ENCODE measurements around the gene SRMS.
"Not testable (repeated sequence)": the region's sequence is repeated elsewhere in the genome, so short reads cannot be mapped to it uniquely, and the experiment has no call there.

The SRMS gene

GRCh38 chr20:63525185-63525584, 22.4 kb downstream of the SRMS start:
- no peak for DNase-seq (ENCODE audit: low read depth in 1 of 2, low spot score in 1 of 2)

GRCh38 chr20:63522981-63523611, 24.5 kb downstream of the SRMS start:
- no peak for DNase-seq (ENCODE audit: low read depth in 1 of 2, low spot score in 1 of 2)

- DNase-seq (ENCODE audit: low read depth in 1 of 2, low spot score in 1 of 2) = no peak
These were observed 25.3 kb downstream of the SRMS start for GRCh38 chr20:63522091-63522868.

GRCh38 chr20:63521602-63522001, 25.9 kb downstream of the SRMS start:
- DNase-seq (ENCODE audit: low read depth in 1 of 2, low spot score in 1 of 2) = no peak

- DNase-seq (ENCODE audit: low read depth in 1 of 2, low spot score in 1 of 2) = peak in 1 of 2 donors; percentile 50
These were observed 26.5 kb downstream of the SRMS start for GRCh38 chr20:63520934-63521601.

GRCh38 chr20:63520504-63520933, 27.0 kb downstream of the SRMS start, which contains the start of gene PPDPF:
Gene PPDPF, plus strand, starts transcription at chr20:63520765. Its CDS starts 544 bp downstream, at chr20:63521309.
- DNase-seq (ENCODE audit: low read depth in 1 of 2, low spot score in 1 of 2) = peak; percentile 72 to 80

- no peak for DNase-seq (ENCODE audit: low read depth in 1 of 2, low spot score in 1 of 2)
These were observed 27.7 kb downstream of the SRMS start for GRCh38 chr20:63519668-63520503.

GRCh38 chr20:63518946-63519667, 28.4 kb downstream of the SRMS start:
- no peak for DNase-seq (ENCODE audit: low read depth in 1 of 2, low spot score in 1 of 2)

GRCh38 chr20:63518351-63518861, 29.1 kb downstream of the SRMS start:
- DNase-seq (ENCODE audit: low read depth in 1 of 2, low spot score in 1 of 2) = no peak

- DNase-seq (ENCODE audit: low read depth in 1 of 2, low spot score in 1 of 2) = no peak
These were observed 29.9 kb downstream of the SRMS start for GRCh38 chr20:63517376-63518309.

- not testable (repeated sequence) for DNase-seq (ENCODE audit: low read depth in 1 of 2, low spot score in 1 of 2)
These were observed 33.0 kb downstream of the SRMS start for GRCh38 chr20:63514520-63514919.

GRCh38 chr20:63513207-63513606, 34.3 kb downstream of the SRMS start:
- no peak for DNase-seq (ENCODE audit: low read depth in 1 of 2, low spot score in 1 of 2)

- no peak for DNase-seq (ENCODE audit: low read depth in 1 of 2, low spot score in 1 of 2)
These were observed 38.4 kb downstream of the SRMS start for GRCh38 chr20:63509088-63509564.

- DNase-seq (ENCODE audit: low read depth in 1 of 2, low spot score in 1 of 2) = no peak
These were observed 39.3 kb downstream of the SRMS start for GRCh38 chr20:63508072-63508768.

GRCh38 chr20:63507083-63507743, 40.3 kb downstream of the SRMS start:
- no peak for DNase-seq (ENCODE audit: low read depth in 1 of 2, low spot score in 1 of 2)

GRCh38 chr20:63505723-63506122, 41.8 kb downstream of the SRMS start:
- no peak for DNase-seq (ENCODE audit: low read depth in 1 of 2, low spot score in 1 of 2)

- DNase-seq (ENCODE audit: low read depth in 1 of 2, low spot score in 1 of 2) = no peak
These were observed 42.3 kb downstream of the SRMS start for GRCh38 chr20:63505281-63505680.

- no peak for DNase-seq (ENCODE audit: low read depth in 1 of 2, low spot score in 1 of 2)
These were observed 42.9 kb downstream of the SRMS start for GRCh38 chr20:63504642-63505041.
